B cell (primary cell): ENCODE results near the gene FXYD3. TPM values are rescaled to one million over a fixed set of nuclear protein-coding genes. Genes with fewer than 3 reads are reported as not detected.

Experiments
- ATAC-seq: fragments of 200-7000 bp; cut with Tn5 transposase; one replicate; pipeline ENCODE4 v1.10.0; 2021; ENCODE audit warnings: low read depth, mild to moderate bottlenecking, moderate number of reproducible peaks, moderate library complexity
- CTCF ChIA-PET: fragments of 350-600 bp; sonication (Branson Sonifier 250); formaldehyde crosslinking; loops from one replicate; lab custom pipeline; 2021; ENCODE audit warnings: antibody characterized with exemption, inconsistent platforms; lab: Charles Lee
- POLR2A ChIA-PET: fragments of 350-600 bp; sonication (Branson Sonifier 250); formaldehyde crosslinking; loops from one replicate; lab custom pipeline; 2021; ENCODE audit warnings: antibody characterized with exemption; lab: Charles Lee
- DNase-seq: peaks from one replicate; pipeline ENCODE4 v3.0.0; 2013
- H2AFZ ChIP-seq: 2 replicates; pipeline ENCODE4 v1.6.1; 2012; ENCODE audit warnings: mild to moderate bottlenecking, low read depth, low read length; ENCODE audit not compliant: insufficient read depth, poor library complexity, severe bottlenecking
- H3K27ac ChIP-seq, 2 donors: 1 replicate in 1 of 2; 2 replicates in 1 of 2; pipeline ENCODE4 v1.5.1; 2012 to 2013; ENCODE audit warnings: low read length in 2 of 2, mild to moderate bottlenecking in 2 of 2, moderate library complexity in 1 of 2
- H3K27me3 ChIP-seq, 4 experiments: fragments of 200-600 bp in 1 of 4; sonication (generic) in 1 of 4; replicated peaks in 1 of 4; 1 replicate in 2 of 4; 2 replicates in 2 of 4; pipeline versions ENCODE4 v1.6.1 to v1.7.0; 2013 to 2016; ENCODE audit warnings: low read length in 3 of 4, mild to moderate bottlenecking in 2 of 4, mixed read lengths in 1 of 4, moderate library complexity in 1 of 4; ENCODE audit not compliant: insufficient read depth in 4 of 4, control insufficient read depth in 3 of 4; ENCODE audit errors: control extremely low read depth in 1 of 4
- H3K36me3 ChIP-seq, 2 experiments: replicated peaks in 1 of 2; 1 replicate in 1 of 2; 2 replicates in 1 of 2; pipeline versions ENCODE4 v1.6.1 to v1.7.1; 2013; ENCODE audit warnings: low read length in 1 of 2; ENCODE audit not compliant: insufficient read depth in 2 of 2, control insufficient read depth in 1 of 2; ENCODE audit errors: control extremely low read depth in 1 of 2, extremely low read depth in 1 of 2
- H3K4me1 ChIP-seq, 2 donors: fragments of 200-600 bp in 1 of 2; sonication (generic) in 1 of 2; 1 replicate in 1 of 2; 2 replicates in 1 of 2; pipeline versions ENCODE4 v1.5.1 to v1.6.1; 2013 to 2017; ENCODE audit warnings: low read length in 2 of 2; ENCODE audit not compliant: control insufficient read depth in 2 of 2, insufficient read depth in 2 of 2
- H3K4me2 ChIP-seq: replicated peaks from 2 replicates; pipeline ENCODE3; 2012; ENCODE audit warnings: mild to moderate bottlenecking, low read depth, low read length; ENCODE audit not compliant: poor library complexity, severe bottlenecking
- H3K4me3 ChIP-seq, 5 experiments: fragments of 200-600 bp in 1 of 5; sonication (generic) in 1 of 5; 1 replicate in 3 of 5; 2 replicates in 2 of 5; pipeline versions ENCODE4 v1.5.1 to v1.7.0; 2011 to 2016; ENCODE audit warnings: low read length in 4 of 5, mild to moderate bottlenecking in 4 of 5, low read depth in 2 of 5, control low read depth in 1 of 5, moderate library complexity in 1 of 5; ENCODE audit not compliant: insufficient read depth in 1 of 5; ENCODE audit errors: control extremely low read depth in 1 of 5, extremely low read depth in 1 of 5
- H3K79me2 ChIP-seq: fragments of 200-600 bp; sonication (generic); one replicate; pipeline ENCODE4 v1.6.0; 2016; ENCODE audit warnings: low read length; ENCODE audit not compliant: control insufficient read depth, insufficient read depth
- H3K9ac ChIP-seq: fragments of 200-600 bp; sonication (generic); 2 replicates; pipeline ENCODE4 v1.6.1; 2017; ENCODE audit warnings: mild to moderate bottlenecking, low read length, moderate library complexity
- H3K9me3 ChIP-seq, 3 donors: one replicate each; pipeline versions ENCODE4 v1.6.1 to v1.7.1; 2013; ENCODE audit warnings: low read length in 2 of 3; ENCODE audit not compliant: control insufficient read depth in 2 of 3, insufficient read depth in 1 of 3; ENCODE audit errors: control extremely low read depth in 1 of 3
- H4K20me1 ChIP-seq: 2 replicates; pipeline ENCODE4 v1.6.0; 2012; ENCODE audit warnings: mild to moderate bottlenecking, low read length; ENCODE audit not compliant: insufficient read depth, control insufficient read depth, poor library complexity, severe bottlenecking
- H3K27ac Mint-ChIP-seq: one replicate; pipeline ENCODE4 v1.8.0; 2021; ENCODE audit warnings: mixed read lengths
- H3K27me3 Mint-ChIP-seq: one replicate; pipeline ENCODE4 v1.8.0; 2021; ENCODE audit warnings: mixed read lengths
- H3K4me1 Mint-ChIP-seq: one replicate; pipeline ENCODE4 v1.8.0; 2021; ENCODE audit warnings: mixed read lengths
- H3K4me3 Mint-ChIP-seq: one replicate; pipeline ENCODE4 v1.8.0; 2021; ENCODE audit warnings: mixed read lengths
- H3K9me3 Mint-ChIP-seq: one replicate; pipeline ENCODE4 v1.8.0; 2022; ENCODE audit warnings: mixed read lengths; ENCODE audit not compliant: insufficient read depth
- EZH2 ChIP-seq: IDR thresholded peaks from 2 replicates; pipeline ENCODE4 v1.6.1; 2012; ENCODE audit warnings: borderline replicate concordance, low read depth, mild to moderate bottlenecking, moderate library complexity, low read length; ENCODE audit not compliant: insufficient read depth, poor library complexity, severe bottlenecking
- WGBS: methylation state at CpG from one replicate; pipeline ENCODE4 v1.1.5; 2013; ENCODE audit warnings: missing lambda C conversion rate; ENCODE audit not compliant: insufficient coverage; 5-methylcytosine and 5-hydroxymethylcytosine counted together
- intact Hi-C: fragments of 100-400 bp; cut with micrococcal nuclease; formaldehyde crosslinking; loops from one replicate; pipeline ENCODE4 v1.10.0; 2022
- polyA plus RNA-seq: library from polyadenylated mRNA; depleted of rRNA; stranded (reverse); fragments of >200 nt; gene quantifications from 2 replicates; pipeline ENCODE4 v1.2.3, GENCODE V29; 2012
- total RNA-seq, 2 donors: library from RNA; stranded (reverse); fragments of 120-200 nt in 1 of 2; gene quantifications; 1 replicate in 1 of 2; 2 replicates in 1 of 2; pipeline versions ENCODE4 v1.2.3 to v1.2.4, GENCODE V29; 2013 to 2022
- TF ChIP-seq, protein P1 (sequence below): fragments of 200-600 bp; IDR thresholded peaks from one replicate; pipeline ENCODE4 v1.8.0; 2022; ENCODE audit warnings: antibody characterized with exemption, mild to moderate bottlenecking

Gene FXYD3
- total and polyA plus RNA-seq, 2 donors (not counting 1 experiment from before 2014, with no cell fraction given), result not detected

DNA sequence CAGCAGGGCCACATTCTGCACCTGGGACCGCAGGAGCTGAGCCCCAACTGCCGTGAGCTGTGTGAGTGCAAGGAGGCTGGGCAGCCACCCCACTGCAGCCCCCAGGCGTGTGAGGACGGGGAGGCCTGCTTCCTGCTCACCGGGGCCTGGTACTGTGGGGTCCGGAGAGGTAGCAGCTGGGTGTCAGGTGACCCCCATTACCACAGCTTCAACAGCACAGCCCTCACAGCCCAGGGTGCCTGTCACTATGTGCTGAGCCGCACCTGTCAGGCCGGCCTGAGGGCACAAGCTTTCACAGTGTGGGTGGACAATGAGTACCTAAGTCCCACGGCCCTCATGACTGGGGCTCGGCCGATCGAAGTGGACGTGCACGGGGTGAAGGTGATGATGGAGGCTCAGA, 35.8 kb upstream of the FXYD3 start:
- intact Hi-C loops, result no loop called here
- no peak overlapping the region for H3K27ac Mint-ChIP-seq

DNA sequence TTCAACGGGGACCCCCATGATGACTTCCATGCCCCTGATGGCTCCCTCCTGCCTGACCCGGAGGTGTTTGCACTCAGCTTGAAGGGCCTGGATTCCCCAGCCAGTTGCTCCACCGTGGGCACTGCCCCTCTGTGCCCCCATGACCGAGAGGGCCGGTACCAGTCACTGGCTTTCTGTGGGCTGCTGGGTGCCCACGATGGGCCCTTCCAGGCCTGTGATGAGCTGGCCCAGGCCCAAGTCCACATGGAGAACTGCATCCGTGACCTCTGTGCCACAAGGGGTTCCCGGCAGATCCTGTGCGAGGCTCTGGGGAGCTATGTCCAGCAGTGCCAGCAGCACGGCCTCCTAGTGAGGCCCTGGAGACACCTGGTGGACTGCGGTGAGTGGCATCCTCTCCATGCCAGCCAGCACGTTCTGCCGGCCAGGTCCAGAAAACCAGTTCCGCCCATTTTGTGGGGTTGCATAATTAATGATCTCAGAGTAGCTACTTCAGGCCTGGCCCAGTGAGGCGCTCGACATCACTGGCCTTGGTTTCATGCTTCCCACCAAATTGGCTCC, 34.9 kb upstream of the FXYD3 start:
- DNase-seq (no peak), ATAC-seq (no peak)
- H3K27ac ChIP-seq, result no peak overlapping the region
- no peak for TF ChIP-seq EZH2
- TF ChIP-seq, protein P1, sequence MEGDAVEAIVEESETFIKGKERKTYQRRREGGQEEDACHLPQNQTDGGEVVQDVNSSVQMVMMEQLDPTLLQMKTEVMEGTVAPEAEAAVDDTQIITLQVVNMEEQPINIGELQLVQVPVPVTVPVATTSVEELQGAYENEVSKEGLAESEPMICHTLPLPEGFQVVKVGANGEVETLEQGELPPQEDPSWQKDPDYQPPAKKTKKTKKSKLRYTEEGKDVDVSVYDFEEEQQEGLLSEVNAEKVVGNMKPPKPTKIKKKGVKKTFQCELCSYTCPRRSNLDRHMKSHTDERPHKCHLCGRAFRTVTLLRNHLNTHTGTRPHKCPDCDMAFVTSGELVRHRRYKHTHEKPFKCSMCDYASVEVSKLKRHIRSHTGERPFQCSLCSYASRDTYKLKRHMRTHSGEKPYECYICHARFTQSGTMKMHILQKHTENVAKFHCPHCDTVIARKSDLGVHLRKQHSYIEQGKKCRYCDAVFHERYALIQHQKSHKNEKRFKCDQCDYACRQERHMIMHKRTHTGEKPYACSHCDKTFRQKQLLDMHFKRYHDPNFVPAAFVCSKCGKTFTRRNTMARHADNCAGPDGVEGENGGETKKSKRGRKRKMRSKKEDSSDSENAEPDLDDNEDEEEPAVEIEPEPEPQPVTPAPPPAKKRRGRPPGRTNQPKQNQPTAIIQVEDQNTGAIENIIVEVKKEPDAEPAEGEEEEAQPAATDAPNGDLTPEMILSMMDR, result no peak
- H3K9ac ChIP-seq, result no peak overlapping the region
- Mint-ChIP-seq H3K27ac (no peak overlapping the region), H3K9me3 (no peaks in the 10 kb centered on the region), H3K4me3 (no peak overlapping the region), H3K27me3 (peaks cover 5% of the 10 kb centered on the region), H3K4me1 (peaks cover 64% of the 10 kb centered on the region)
- H3K4me2 ChIP-seq, result no peak overlapping the region
- peaks cover 53 to 65% of the 10 kb centered on the region in 2 donors for H3K4me1 ChIP-seq
- 93% methylated on average over 16 of the region's 16 CpGs for WGBS
- POLR2A ChIA-PET, result no interaction called here
- no peaks in the 10 kb centered on the region for H3K9me3 ChIP-seq
- H3K79me2 ChIP-seq, result no peaks in the 10 kb centered on the region
- no peak overlapping the region for H3K4me3 ChIP-seq
- CTCF ChIA-PET, result interaction anchor here (0.6 to 14.9 kb wide), 7 partner anchors 9 to 72 kb away, joined by 3 to 192 read pairs (median 3); no protein-coding TSS in a partner anchor
- no peaks in the 10 kb centered on the region for H3K27me3 ChIP-seq
- no peaks in the 10 kb centered on the region for H4K20me1 ChIP-seq
- no peak overlapping the region for H2AFZ ChIP-seq
- no peaks in the 10 kb centered on the region for H3K36me3 ChIP-seq
- intact Hi-C loops, result no loop called here

More for the DNA sequence above, 35.8 kb upstream of the FXYD3 start:
- Histone ChIP-seq H3K27me3 (no peaks in the 10 kb centered on the region), H3K9me3 (no peaks in the 10 kb centered on the region), H2AFZ (no peak overlapping the region), H3K4me2 (no peak overlapping the region), H3K4me3 (no peak overlapping the region), H4K20me1 (no peaks in the 10 kb centered on the region), H3K79me2 (no peaks in the 10 kb centered on the region), H3K9ac (no peak overlapping the region), H3K27ac (no peak overlapping the region), H3K36me3 (no peaks in the 10 kb centered on the region), H3K4me1 (peaks cover 51 to 65% of the 10 kb centered on the region in 2 donors)
- no peak for TF ChIP-seq EZH2
- TF ChIP-seq, protein P1, result no peak
- DNase-seq, result no peak
- peaks cover 5% of the 10 kb centered on the region for H3K27me3 Mint-ChIP-seq
- no peak overlapping the region for H3K4me3 Mint-ChIP-seq
- H3K9me3 Mint-ChIP-seq, result no peaks in the 10 kb centered on the region
- ATAC-seq, result no peak
- peaks cover 63% of the 10 kb centered on the region for H3K4me1 Mint-ChIP-seq
- 95% methylated on average over 10 of the region's 14 CpGs for WGBS
- ChIA-PET CTCF (interaction anchor here (1.1 to 14.9 kb wide), 3 partner anchors 10 to 14 kb away, joined by 3 to 192 read pairs (median 3); no protein-coding TSS in a partner anchor), POLR2A (no interaction called here)
